PC-3 (cell line): Measurements from ENCODE around the gene TRDN.

Experiments
- CTCF ChIP-seq: fragments of 300-600 bp; sonication (generic); conservative IDR thresholded peaks from 2 replicates; pipeline ENCODE4 v1.5.1; 2017; ENCODE audit warnings: antibody characterized with exemption, low read depth, mild to moderate bottlenecking, low read length
- EZH2 ChIP-seq: fragments of 300-600 bp; sonication (generic); IDR thresholded peaks from one replicate; pipeline ENCODE4 v1.6.1; 2017; ENCODE audit warnings: antibody characterized with exemption, mild to moderate bottlenecking, low read length; ENCODE audit not compliant: unreplicated experiment
- EZH2phosphoT487 ChIP-seq: fragments of 300-600 bp; sonication (generic); IDR thresholded peaks from 2 replicates; pipeline ENCODE4 v1.6.1; 2018; ENCODE audit warnings: mild to moderate bottlenecking, antibody characterized with exemption, low read length, borderline replicate concordance

- TF ChIP-seq CTCF (no peak), EZH2 (no peak), EZH2phosphoT487 (no peak)
These were observed 341.6 kb downstream of the TRDN start for GRCh38 chr6:123295181-123295580.
